Gastrocnemius medialis (tissue), 4 donors: ENCODE results near the gene DLL4. TPM values are rescaled to one million over a fixed set of nuclear protein-coding genes. Genes with fewer than 3 reads are reported as not detected.

Source experiments
- ATAC-seq, 2 donors: fragments of 150-250 bp; one replicate each; pipeline ENCODE4 v1.9.1; 2016
- DNase-seq, 2 donors: peaks; one replicate each; pipeline ENCODE4 v3.0.0-alpha.2; 2019
- H3K27ac ChIP-seq, 4 donors: fragments of 200-600 bp; sonication (generic); 1 replicate in 1 of 4; 2 replicates in 3 of 4; pipeline ENCODE4 v1.5.1; 2016 to 2018; ENCODE audit warnings: mild to moderate bottlenecking in 2 of 4, moderate library complexity in 1 of 4
- H3K27me3 ChIP-seq, 3 donors: fragments of 200-600 bp; sonication (generic) in 2 of 3; 1 replicate in 1 of 3; 2 replicates in 2 of 3; pipeline versions ENCODE4 v1.5.1 to v1.6.0; 2016 to 2019; ENCODE audit warnings: mild to moderate bottlenecking in 1 of 3, moderate library complexity in 1 of 3
- H3K36me3 ChIP-seq, 2 donors: fragments of 200-600 bp; sonication (generic) in 1 of 2; one replicate each; pipeline ENCODE4 v1.5.1; 2017 to 2018
- H3K4me1 ChIP-seq, 2 donors: fragments of 200-600 bp; sonication (generic) in 1 of 2; one replicate each; pipeline ENCODE4 v1.5.1; 2016 to 2017; ENCODE audit warnings: mild to moderate bottlenecking in 2 of 2
- H3K4me3 ChIP-seq, 4 donors: fragments of 200-600 bp; sonication (generic) in 3 of 4; 1 replicate in 1 of 4; 2 replicates in 3 of 4; pipeline ENCODE4 v1.5.1; 2016 to 2019; ENCODE audit warnings: mild to moderate bottlenecking in 2 of 4
- H3K9me3 ChIP-seq, 3 donors: fragments of 200-600 bp; sonication (generic) in 2 of 3; 1 replicate in 1 of 3; 2 replicates in 2 of 3; pipeline ENCODE4 v1.5.1; 2016 to 2019
- POLR2A ChIP-seq, 2 donors: fragments of 450-650 bp; IDR thresholded peaks; one replicate each; pipeline ENCODE4 v1.6.1; 2017; ENCODE audit warnings: antibody characterized with exemption in 2 of 2, mild to moderate bottlenecking in 2 of 2, moderate library complexity in 2 of 2
- in situ Hi-C, 4 donors: fragments of 200-750 bp; cut with MboI; loops; one replicate each; pipeline versions ENCODE4 v1.15.0 to v1.8.0; 2017; ENCODE audit warnings: low sequenced_read_pairs in 4 of 4
- intact Hi-C: fragments of 100-400 bp; cut with DNase I; formaldehyde crosslinking; loops from one replicate; pipeline ENCODE4 v1.15.1; 2023; ENCODE audit warnings: low total_unique reads
- total RNA-seq, 4 donors: library from RNA; depleted of rRNA; stranded (reverse); fragments of >200 nt; gene quantifications; one replicate each; pipeline versions ENCODE4 v1.1.0 to v1.2.3, GENCODE V29; 2016
- TF ChIP-seq, protein P1 (sequence below), 5 experiments: fragments of 450-650 bp in 3 of 5; fragments of 200-600 bp in 2 of 5; sonication (generic) in 2 of 5; IDR thresholded peaks in 4 of 5; conservative IDR thresholded peaks in 1 of 5; 1 replicate in 4 of 5; 2 replicates in 1 of 5; pipeline ENCODE4 v1.5.1; 2016 to 2019; ENCODE audit warnings: antibody characterized with exemption in 5 of 5, mild to moderate bottlenecking in 3 of 5, moderate library complexity in 3 of 5

DLL4 gene
- total RNA-seq, 4 donors from 2014 or later = 5.9 to 15.7 (median 8.9) TPM

DNA sequence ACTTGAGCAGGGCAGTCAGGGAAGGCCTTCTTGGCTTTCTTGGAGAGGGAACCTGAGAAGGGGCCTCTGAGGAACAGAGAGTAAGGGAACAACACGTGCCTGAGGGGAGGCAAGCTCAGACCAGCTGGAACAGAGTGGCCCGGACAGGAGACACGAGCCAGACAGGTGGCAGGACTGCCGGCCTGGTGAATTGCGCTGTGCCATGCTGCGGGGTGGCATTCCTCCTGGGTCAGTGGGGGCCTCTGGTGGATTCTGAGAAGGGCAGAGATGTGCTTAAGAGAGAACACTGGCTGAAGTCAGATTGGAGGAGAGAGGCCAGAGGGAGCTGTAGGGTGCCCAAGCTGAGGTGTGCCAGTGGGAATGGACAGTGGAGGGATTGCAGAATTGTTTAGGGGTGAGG is 29.0 kb downstream of the DLL4 start:
- H3K4me1 ChIP-seq = peaks cover 27 to 48% of the 10 kb centered on the region in 2 donors
- ATAC-seq (peak; percentile 63 to 64), DNase-seq (peak; percentile 93 to 97)
- peaks cover 3 to 12% of the 10 kb centered on the region in 2 donors for H3K36me3 ChIP-seq
- peak overlapping the region in 1 of 4 donors; percentile 18 for H3K4me3 ChIP-seq
- intact Hi-C loops (loop anchor here (2.0 to 10.0 kb wide), 2 partner anchors 51 to 853 kb away; partner anchors contain the start of gene BMF), in situ Hi-C loops (no loop called here)
- H3K9me3 ChIP-seq = no peaks in the 10 kb centered on the region
- TF ChIP-seq, protein P1, sequence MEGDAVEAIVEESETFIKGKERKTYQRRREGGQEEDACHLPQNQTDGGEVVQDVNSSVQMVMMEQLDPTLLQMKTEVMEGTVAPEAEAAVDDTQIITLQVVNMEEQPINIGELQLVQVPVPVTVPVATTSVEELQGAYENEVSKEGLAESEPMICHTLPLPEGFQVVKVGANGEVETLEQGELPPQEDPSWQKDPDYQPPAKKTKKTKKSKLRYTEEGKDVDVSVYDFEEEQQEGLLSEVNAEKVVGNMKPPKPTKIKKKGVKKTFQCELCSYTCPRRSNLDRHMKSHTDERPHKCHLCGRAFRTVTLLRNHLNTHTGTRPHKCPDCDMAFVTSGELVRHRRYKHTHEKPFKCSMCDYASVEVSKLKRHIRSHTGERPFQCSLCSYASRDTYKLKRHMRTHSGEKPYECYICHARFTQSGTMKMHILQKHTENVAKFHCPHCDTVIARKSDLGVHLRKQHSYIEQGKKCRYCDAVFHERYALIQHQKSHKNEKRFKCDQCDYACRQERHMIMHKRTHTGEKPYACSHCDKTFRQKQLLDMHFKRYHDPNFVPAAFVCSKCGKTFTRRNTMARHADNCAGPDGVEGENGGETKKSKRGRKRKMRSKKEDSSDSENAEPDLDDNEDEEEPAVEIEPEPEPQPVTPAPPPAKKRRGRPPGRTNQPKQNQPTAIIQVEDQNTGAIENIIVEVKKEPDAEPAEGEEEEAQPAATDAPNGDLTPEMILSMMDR (IDR thresholded peaks at IDR 0.05 in 4 of 5, conservative IDR thresholded peaks at IDR 0.05 in 1 of 5) = peak in 3 of 5 experiments; percentile 17 to 31 (median 28)
- peak; percentile 61 to 77 for TF ChIP-seq POLR2A (IDR thresholded peaks at IDR 0.05)
- peak overlapping the region; percentile 91 to 99 (median 96) for H3K27ac ChIP-seq
- H3K27me3 ChIP-seq = no peaks in the 10 kb centered on the region

DNA sequence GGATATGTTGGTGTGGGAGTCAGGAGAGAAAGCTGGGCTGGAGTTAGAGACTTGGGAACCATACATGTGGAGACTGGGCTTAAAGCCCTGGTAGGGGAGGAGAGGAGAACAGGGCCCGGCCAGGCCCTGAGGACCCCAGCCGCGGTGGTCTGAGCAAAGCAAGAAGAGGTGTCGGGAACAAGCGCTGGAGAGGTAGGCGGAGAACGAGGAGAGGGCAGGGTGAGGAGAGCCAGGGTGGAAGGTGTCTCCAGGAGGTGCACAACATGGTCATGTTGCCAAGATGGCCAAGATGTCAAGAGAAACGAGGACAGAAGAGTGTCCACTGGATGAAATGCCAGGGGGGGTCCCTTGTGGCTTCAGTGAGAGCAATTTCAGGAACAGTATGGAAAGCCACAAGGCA is 29.6 kb downstream of the DLL4 start:
- peak overlapping the region; percentile 91 to 99 (median 96) for H3K27ac ChIP-seq
- ATAC-seq = no peak
- peaks cover 3 to 12% of the 10 kb centered on the region in 2 donors for H3K36me3 ChIP-seq
- DNase-seq = peak in 1 of 2 donors; percentile 29
- H3K27me3 ChIP-seq = no peaks in the 10 kb centered on the region
- in situ Hi-C loops (no loop called here), intact Hi-C loops (loop anchor here (2.0 to 10.0 kb wide), 2 partner anchors 52 to 854 kb away; partner anchors contain the start of gene BMF)
- H3K4me3 ChIP-seq = peak overlapping the region in 1 of 4 donors; percentile 18
- no peak for TF ChIP-seq POLR2A (IDR thresholded peaks at IDR 0.05)
- TF ChIP-seq, protein P1 (IDR thresholded peaks at IDR 0.05 in 4 of 5, conservative IDR thresholded peaks at IDR 0.05 in 1 of 5) = no peak
- H3K4me1 ChIP-seq = peaks cover 27 to 48% of the 10 kb centered on the region in 2 donors
- no peaks in the 10 kb centered on the region for H3K9me3 ChIP-seq

DNA sequence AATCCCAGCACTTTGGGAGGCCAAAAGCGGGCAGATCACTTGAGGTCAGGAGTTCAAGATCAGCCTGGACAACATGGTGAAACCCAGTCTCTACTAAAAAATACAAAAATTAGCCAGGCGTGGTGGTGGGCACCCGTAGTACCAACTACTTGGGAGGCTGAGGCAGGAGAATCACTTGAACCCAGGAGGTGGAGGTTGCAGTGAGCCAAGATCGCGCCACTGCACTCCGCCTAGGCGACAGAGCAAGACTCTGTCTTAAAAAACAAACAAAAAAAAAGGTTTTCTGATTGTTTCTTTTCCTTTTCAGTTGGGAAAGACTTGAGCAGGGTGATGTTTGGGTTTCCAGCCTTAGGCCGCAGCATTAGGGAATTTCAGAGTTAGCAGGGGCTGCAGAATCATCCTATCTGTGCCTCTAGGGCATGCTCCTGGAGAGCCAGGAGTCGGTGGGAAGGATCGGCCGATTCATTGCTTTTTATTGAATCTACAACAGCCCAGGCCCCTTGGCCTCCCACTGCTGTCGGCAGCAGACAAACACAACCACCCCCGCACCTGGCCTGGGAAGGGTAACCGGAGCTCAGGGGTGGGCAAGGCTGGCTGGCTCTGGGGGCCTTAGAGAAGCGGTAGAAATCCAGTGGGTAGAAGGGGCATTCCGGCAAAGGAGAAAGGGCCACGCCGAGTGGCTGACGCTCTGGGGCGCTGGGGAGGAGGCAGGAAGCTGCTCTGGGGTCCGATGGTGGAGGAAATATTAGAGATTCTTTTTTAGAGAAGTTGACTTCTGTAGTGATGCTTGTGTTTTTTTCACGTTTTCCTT is 30.4 kb downstream of the DLL4 start:
- Histone ChIP-seq H3K27me3 (no peaks in the 10 kb centered on the region), H3K27ac (peak overlapping the region; percentile 91 to 99 (median 96)), H3K36me3 (peaks cover 3 to 12% of the 10 kb centered on the region in 2 donors), H3K4me1 (peaks cover 27 to 43% of the 10 kb centered on the region in 2 donors), H3K9me3 (no peaks in the 10 kb centered on the region), H3K4me3 (no peak overlapping the region)
- intact Hi-C loops (loop anchor here (2.0 to 10.0 kb wide), 2 partner anchors 53 to 855 kb away; partner anchors contain the start of gene BMF), in situ Hi-C loops (no loop called here)
- DNase-seq (peak in 1 of 2 donors; percentile 7), ATAC-seq (no peak)
- TF ChIP-seq, protein P1 (IDR thresholded peaks at IDR 0.05 in 4 of 5, conservative IDR thresholded peaks at IDR 0.05 in 1 of 5) = no peak
- TF ChIP-seq POLR2A (IDR thresholded peaks at IDR 0.05) = no peak

DNA sequence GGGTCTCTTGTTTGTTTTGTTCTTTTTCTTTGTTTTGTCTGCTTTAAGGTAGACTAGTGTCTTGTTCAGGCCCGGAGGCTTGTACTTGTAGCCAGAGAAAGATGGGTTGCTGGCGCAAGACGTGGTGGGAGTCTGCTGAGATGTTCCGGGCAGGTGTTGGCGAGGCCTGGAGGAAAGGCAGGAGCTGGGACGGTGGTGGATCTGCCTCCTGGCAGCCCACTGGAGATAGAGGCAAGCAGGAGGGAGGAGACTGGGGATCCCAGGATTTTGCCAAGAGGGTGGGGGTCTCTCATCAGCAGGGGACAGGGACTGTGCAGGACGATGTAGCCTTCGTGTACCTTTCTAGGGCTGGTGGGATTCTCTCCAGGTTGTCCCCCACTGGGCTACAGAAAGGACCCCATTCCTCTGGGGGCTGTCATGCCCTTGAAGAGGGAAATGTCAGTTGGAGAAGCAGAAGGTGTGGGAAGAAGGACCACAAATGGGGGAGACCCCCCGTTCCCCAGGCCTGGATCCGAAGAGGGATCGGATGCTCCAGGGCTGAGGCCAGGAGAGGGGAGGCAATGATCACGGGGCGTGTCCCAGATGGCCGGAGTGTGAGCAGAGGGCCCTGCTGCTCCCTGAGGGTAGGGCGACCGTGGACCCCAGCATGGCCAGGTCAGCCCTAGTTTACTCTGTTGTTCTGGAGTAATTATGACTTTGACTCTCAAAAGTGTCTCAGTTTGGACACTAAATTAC is 31.2 kb downstream of the DLL4 start:
- no peaks in the 10 kb centered on the region for H3K27me3 ChIP-seq
- H3K9me3 ChIP-seq = no peaks in the 10 kb centered on the region
- TF ChIP-seq POLR2A (IDR thresholded peaks at IDR 0.05) = no peak
- TF ChIP-seq, protein P1 (IDR thresholded peaks at IDR 0.05 in 4 of 5, conservative IDR thresholded peaks at IDR 0.05 in 1 of 5) = no peak
- no peak overlapping the region for H3K4me3 ChIP-seq
- DNase-seq (no peak), ATAC-seq (no peak)
- peaks cover 0 to 6% of the 10 kb centered on the region in 2 donors for H3K36me3 ChIP-seq
- in situ Hi-C loops (no loop called here), intact Hi-C loops (no loop called here)
- H3K27ac ChIP-seq = peak overlapping the region in 1 of 4 donors; percentile 21
- H3K4me1 ChIP-seq = peaks cover 27 to 35% of the 10 kb centered on the region in 2 donors
